ENCODE data around the gene CDC42SE2.

The CDC42SE2 gene

DNA sequence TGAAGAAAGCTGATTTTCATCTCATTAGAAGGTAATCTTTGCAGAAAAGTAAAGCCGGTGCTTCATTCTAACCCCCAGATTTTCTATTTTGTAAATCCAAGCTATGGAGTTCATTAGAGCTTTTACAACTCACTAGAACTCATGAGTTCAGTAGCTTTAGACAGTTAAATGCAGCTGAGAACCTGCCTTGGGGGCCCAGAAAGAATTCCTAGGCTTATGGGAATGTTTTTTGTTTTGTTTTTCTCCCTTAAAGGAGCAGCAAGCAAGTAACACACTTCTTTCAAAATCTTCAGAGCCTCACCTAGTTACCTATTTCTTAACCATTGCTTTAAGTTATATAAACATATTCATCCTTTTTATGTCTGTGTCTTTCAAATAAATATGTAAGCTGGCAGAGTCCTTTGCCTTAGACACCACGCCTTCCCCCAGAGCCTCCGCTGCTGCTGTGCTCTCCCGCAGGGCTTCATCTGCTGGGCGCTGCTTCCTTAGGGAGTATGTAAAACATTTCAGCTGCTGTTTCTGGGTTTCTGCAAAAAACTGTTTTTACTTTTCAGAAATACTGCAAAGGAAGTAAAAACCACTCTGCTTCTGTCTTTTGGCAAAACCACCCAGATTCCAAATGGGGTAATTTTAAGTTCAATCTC lies 132.9 kb downstream of the CDC42SE2 start:
- no peak for TF ChIP-seq FOXM1 (IDR thresholded peaks at IDR 0.05; ENCODE audit: borderline replicate concordance, low read depth)
- no peak for TF ChIP-seq TEAD4 (IDR thresholded peaks at IDR 0.05)
- TF ChIP-seq EGR1 (IDR thresholded peaks at IDR 0.05), result no peak
- TF ChIP-seq, protein P1, sequence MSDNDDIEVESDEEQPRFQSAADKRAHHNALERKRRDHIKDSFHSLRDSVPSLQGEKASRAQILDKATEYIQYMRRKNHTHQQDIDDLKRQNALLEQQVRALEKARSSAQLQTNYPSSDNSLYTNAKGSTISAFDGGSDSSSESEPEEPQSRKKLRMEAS (IDR thresholded peaks at IDR 0.05), result no peak
- TF ChIP-seq TCF12 (IDR thresholded peaks at IDR 0.05; ENCODE audit: low read depth), result no peak
- TF ChIP-seq TAF1 (IDR thresholded peaks at IDR 0.05; ENCODE audit: low read depth), result no peak
- no peak for TF ChIP-seq CREB1 (IDR thresholded peaks at IDR 0.05; ENCODE audit: low read depth)
- no peak for TF ChIP-seq RAD21 (IDR thresholded peaks at IDR 0.05; ENCODE audit: low read depth)
- no peak for TF ChIP-seq ZBTB7A (IDR thresholded peaks at IDR 0.05; ENCODE audit: low read depth)
- TF ChIP-seq EP300 (IDR thresholded peaks at IDR 0.05; ENCODE audit: borderline replicate concordance), result no peak
- TF ChIP-seq, protein P2, sequence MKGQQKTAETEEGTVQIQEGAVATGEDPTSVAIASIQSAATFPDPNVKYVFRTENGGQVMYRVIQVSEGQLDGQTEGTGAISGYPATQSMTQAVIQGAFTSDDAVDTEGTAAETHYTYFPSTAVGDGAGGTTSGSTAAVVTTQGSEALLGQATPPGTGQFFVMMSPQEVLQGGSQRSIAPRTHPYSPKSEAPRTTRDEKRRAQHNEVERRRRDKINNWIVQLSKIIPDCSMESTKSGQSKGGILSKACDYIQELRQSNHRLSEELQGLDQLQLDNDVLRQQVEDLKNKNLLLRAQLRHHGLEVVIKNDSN (IDR thresholded peaks at IDR 0.05), result no peak
- TF ChIP-seq CEBPB (IDR thresholded peaks at IDR 0.05), result no peak
- TF ChIP-seq, protein P3, sequence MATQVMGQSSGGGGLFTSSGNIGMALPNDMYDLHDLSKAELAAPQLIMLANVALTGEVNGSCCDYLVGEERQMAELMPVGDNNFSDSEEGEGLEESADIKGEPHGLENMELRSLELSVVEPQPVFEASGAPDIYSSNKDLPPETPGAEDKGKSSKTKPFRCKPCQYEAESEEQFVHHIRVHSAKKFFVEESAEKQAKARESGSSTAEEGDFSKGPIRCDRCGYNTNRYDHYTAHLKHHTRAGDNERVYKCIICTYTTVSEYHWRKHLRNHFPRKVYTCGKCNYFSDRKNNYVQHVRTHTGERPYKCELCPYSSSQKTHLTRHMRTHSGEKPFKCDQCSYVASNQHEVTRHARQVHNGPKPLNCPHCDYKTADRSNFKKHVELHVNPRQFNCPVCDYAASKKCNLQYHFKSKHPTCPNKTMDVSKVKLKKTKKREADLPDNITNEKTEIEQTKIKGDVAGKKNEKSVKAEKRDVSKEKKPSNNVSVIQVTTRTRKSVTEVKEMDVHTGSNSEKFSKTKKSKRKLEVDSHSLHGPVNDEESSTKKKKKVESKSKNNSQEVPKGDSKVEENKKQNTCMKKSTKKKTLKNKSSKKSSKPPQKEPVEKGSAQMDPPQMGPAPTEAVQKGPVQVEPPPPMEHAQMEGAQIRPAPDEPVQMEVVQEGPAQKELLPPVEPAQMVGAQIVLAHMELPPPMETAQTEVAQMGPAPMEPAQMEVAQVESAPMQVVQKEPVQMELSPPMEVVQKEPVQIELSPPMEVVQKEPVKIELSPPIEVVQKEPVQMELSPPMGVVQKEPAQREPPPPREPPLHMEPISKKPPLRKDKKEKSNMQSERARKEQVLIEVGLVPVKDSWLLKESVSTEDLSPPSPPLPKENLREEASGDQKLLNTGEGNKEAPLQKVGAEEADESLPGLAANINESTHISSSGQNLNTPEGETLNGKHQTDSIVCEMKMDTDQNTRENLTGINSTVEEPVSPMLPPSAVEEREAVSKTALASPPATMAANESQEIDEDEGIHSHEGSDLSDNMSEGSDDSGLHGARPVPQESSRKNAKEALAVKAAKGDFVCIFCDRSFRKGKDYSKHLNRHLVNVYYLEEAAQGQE (IDR thresholded peaks at IDR 0.05; ENCODE audit: low read depth), result no peak
- TF ChIP-seq YY1 (IDR thresholded peaks at IDR 0.05; ENCODE audit: low read depth), result no peak
- no peak for TF ChIP-seq NFIC (IDR thresholded peaks at IDR 0.05)

DNA sequence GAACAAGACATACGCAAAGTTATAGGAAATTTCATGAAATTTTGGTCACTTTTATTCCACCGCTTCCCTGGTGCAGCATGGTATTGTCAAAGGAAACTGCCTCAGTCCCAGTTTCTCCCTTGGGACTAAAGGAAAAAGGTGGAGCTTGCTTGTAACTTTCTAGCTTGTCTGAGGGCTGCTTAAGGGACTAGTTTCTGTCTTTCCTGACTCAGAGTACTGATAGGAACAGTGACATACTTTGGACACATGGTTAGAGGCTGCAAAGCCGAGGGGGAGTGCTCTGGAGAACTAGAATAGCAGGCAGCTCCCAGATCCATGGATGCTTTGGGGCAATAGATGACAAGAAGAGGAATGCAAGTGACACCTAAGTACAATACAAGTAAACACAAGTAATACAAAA lies 136.7 kb downstream of the CDC42SE2 start:
- no peak for TF ChIP-seq ZBTB7A (IDR thresholded peaks at IDR 0.05; ENCODE audit: low read depth)
- TF ChIP-seq RAD21 (IDR thresholded peaks at IDR 0.05; ENCODE audit: low read depth), result no peak
- no peak for TF ChIP-seq CEBPB (IDR thresholded peaks at IDR 0.05)
- no peak for TF ChIP-seq NFIC (IDR thresholded peaks at IDR 0.05)
- TF ChIP-seq, protein P3 (IDR thresholded peaks at IDR 0.05; ENCODE audit: low read depth), result no peak
- no peak for TF ChIP-seq TEAD4 (IDR thresholded peaks at IDR 0.05)
- TF ChIP-seq, protein P2 (IDR thresholded peaks at IDR 0.05), result no peak
- no peak for TF ChIP-seq YY1 (IDR thresholded peaks at IDR 0.05; ENCODE audit: low read depth)
- no peak for TF ChIP-seq EGR1 (IDR thresholded peaks at IDR 0.05)
- no peak for TF ChIP-seq FOXM1 (IDR thresholded peaks at IDR 0.05; ENCODE audit: borderline replicate concordance, low read depth)
- no peak for TF ChIP-seq TAF1 (IDR thresholded peaks at IDR 0.05; ENCODE audit: low read depth)
- no peak for TF ChIP-seq TCF12 (IDR thresholded peaks at IDR 0.05; ENCODE audit: low read depth)
- TF ChIP-seq CREB1 (IDR thresholded peaks at IDR 0.05; ENCODE audit: low read depth), result no peak
- TF ChIP-seq, protein P1 (IDR thresholded peaks at IDR 0.05), result no peak
- TF ChIP-seq EP300 (IDR thresholded peaks at IDR 0.05; ENCODE audit: borderline replicate concordance), result no peak

DNA sequence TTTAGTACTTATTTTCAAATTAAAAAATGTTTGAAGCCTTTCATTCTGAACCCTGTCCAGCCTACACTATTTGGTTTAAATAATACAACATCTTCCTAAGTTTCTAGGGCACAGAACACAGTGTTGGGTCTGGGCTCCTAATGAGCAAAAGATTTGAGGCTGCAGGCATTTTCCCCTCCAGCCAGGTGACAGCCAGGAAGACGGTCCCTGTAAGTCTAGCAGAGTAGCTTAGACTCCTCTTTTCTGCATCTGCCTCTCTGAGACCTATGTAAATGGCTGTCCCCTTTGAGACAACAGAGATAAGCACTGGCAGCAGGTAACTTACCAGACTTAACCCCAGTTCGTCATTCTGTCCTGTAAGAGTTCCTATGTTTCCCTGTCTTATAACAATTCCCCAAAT lies 141.8 kb downstream of the CDC42SE2 start:
- TF ChIP-seq RAD21 (IDR thresholded peaks at IDR 0.05; ENCODE audit: low read depth), result no peak
- no peak for TF ChIP-seq CREB1 (IDR thresholded peaks at IDR 0.05; ENCODE audit: low read depth)
- TF ChIP-seq TEAD4 (IDR thresholded peaks at IDR 0.05), result no peak
- TF ChIP-seq ZBTB7A (IDR thresholded peaks at IDR 0.05; ENCODE audit: low read depth), result no peak
- TF ChIP-seq, protein P2 (IDR thresholded peaks at IDR 0.05), result no peak
- TF ChIP-seq, protein P3 (IDR thresholded peaks at IDR 0.05; ENCODE audit: low read depth), result no peak
- TF ChIP-seq EGR1 (IDR thresholded peaks at IDR 0.05), result no peak
- no peak for TF ChIP-seq EP300 (IDR thresholded peaks at IDR 0.05; ENCODE audit: borderline replicate concordance)
- TF ChIP-seq TAF1 (IDR thresholded peaks at IDR 0.05; ENCODE audit: low read depth), result no peak
- no peak for TF ChIP-seq NFIC (IDR thresholded peaks at IDR 0.05)

DNA sequence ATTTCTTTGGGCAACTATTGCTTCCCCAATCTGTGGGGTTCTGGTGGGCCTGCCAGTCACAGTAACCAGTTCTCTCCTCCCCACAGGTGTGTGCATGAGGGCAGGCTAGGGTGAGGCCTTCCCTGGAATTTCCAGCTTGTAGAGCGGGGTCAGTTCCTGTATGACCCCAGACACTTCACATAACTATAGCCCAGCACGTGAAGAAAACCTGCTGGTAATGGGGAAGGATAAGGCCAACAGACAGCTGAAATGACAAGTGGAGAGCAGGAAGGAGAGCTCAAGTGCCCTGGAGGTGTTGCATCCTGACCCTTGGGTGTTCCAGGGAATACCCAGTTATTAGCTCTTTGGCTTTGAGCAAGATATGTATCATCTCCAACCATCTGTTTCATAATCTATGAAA lies 142.2 kb downstream of the CDC42SE2 start:
- TF ChIP-seq CREB1 (IDR thresholded peaks at IDR 0.05; ENCODE audit: low read depth) (no peak), CEBPB (IDR thresholded peaks at IDR 0.05) (no peak), FOXM1 (IDR thresholded peaks at IDR 0.05; ENCODE audit: borderline replicate concordance, low read depth) (no peak), TCF12 (IDR thresholded peaks at IDR 0.05; ENCODE audit: low read depth) (no peak), NFIC (IDR thresholded peaks at IDR 0.05) (no peak), TEAD4 (IDR thresholded peaks at IDR 0.05) (no peak), RAD21 (IDR thresholded peaks at IDR 0.05; ENCODE audit: low read depth) (no peak), YY1 (IDR thresholded peaks at IDR 0.05; ENCODE audit: low read depth) (no peak), EP300 (IDR thresholded peaks at IDR 0.05; ENCODE audit: borderline replicate concordance) (no peak), EGR1 (IDR thresholded peaks at IDR 0.05) (no peak), ZBTB7A (IDR thresholded peaks at IDR 0.05; ENCODE audit: low read depth) (no peak)
- TF ChIP-seq, protein P1 (IDR thresholded peaks at IDR 0.05), result no peak
- TF ChIP-seq, protein P2 (IDR thresholded peaks at IDR 0.05), result no peak
- TF ChIP-seq, protein P3 (IDR thresholded peaks at IDR 0.05; ENCODE audit: low read depth), result no peak
